Activated T-helper 17 cell treated with anti-CD3 and anti-CD28 coated beads, Interleukin-2, amount 50 U/mL, for 72 hours (primary cell): ENCODE results near the gene LRMDA. TPM values are rescaled to one million over a fixed set of nuclear protein-coding genes. Genes with fewer than 3 reads are reported as not detected.

ENCODE experiments used
- ATAC-seq: fragments of 150-1000 bp; cut with Tn5 transposase; replicated peaks from 2 replicates; pipeline ENCODE4 v1.10.0; 2021; ENCODE audit warnings: mild to moderate bottlenecking, moderate library complexity
- H3K27ac Mint-ChIP-seq: one replicate; pipeline ENCODE4 v1.8.0; 2022; ENCODE audit warnings: mixed read lengths
- H3K27me3 Mint-ChIP-seq: one replicate; pipeline ENCODE4 v1.8.0; 2022; ENCODE audit warnings: mixed read lengths
- H3K36me3 Mint-ChIP-seq: one replicate; pipeline ENCODE4 v1.8.0; 2022; ENCODE audit warnings: low read depth, mild to moderate bottlenecking, mixed read lengths
- H3K4me1 Mint-ChIP-seq: one replicate; pipeline ENCODE4 v1.8.0; 2022; ENCODE audit warnings: mixed read lengths
- H3K4me3 Mint-ChIP-seq: one replicate; pipeline ENCODE4 v1.8.0; 2022; ENCODE audit warnings: mild to moderate bottlenecking, mixed read lengths
- H3K9me3 Mint-ChIP-seq: one replicate; pipeline ENCODE4 v1.8.0; 2022; ENCODE audit warnings: mixed read lengths
- total RNA-seq, 2 donors: library from RNA; stranded (reverse); gene quantifications; one replicate each; pipeline ENCODE4 v1.2.3, GENCODE V29; 2022

Gene LRMDA
- total RNA-seq, 2 donors from 2014 or later: not detected

GRCh38 chr10:75708060-75708459, 276.6 kb downstream of the LRMDA start:
- Mint-ChIP-seq H3K27me3 (peaks cover 43% of the 10 kb centered on the region), H3K9me3 (no peaks in the 10 kb centered on the region), H3K4me1 (no peaks in the 10 kb centered on the region), H3K4me3 (no peak overlapping the region), H3K36me3 (no peaks in the 10 kb centered on the region), H3K27ac (no peak overlapping the region)
- no peak for ATAC-seq

GRCh38 chr10:75709245-75709644, 277.8 kb downstream of the LRMDA start:
- no peaks in the 10 kb centered on the region for H3K4me1 Mint-ChIP-seq
- H3K36me3 Mint-ChIP-seq: no peaks in the 10 kb centered on the region
- H3K27me3 Mint-ChIP-seq: peaks cover 45% of the 10 kb centered on the region
- ATAC-seq: no peak
- H3K9me3 Mint-ChIP-seq: no peaks in the 10 kb centered on the region
- H3K4me3 Mint-ChIP-seq: no peak overlapping the region
- no peak overlapping the region for H3K27ac Mint-ChIP-seq

GRCh38 chr10:75709811-75710210, 278.4 kb downstream of the LRMDA start:
- no peaks in the 10 kb centered on the region for H3K9me3 Mint-ChIP-seq
- no peak overlapping the region for H3K27ac Mint-ChIP-seq
- no peak for ATAC-seq
- no peaks in the 10 kb centered on the region for H3K4me1 Mint-ChIP-seq
- H3K4me3 Mint-ChIP-seq: no peak overlapping the region
- peaks cover 47% of the 10 kb centered on the region for H3K27me3 Mint-ChIP-seq
- no peaks in the 10 kb centered on the region for H3K36me3 Mint-ChIP-seq

- Mint-ChIP-seq H3K4me1 (no peaks in the 10 kb centered on the region), H3K27ac (no peak overlapping the region), H3K9me3 (no peaks in the 10 kb centered on the region), H3K36me3 (no peaks in the 10 kb centered on the region), H3K27me3 (peaks cover 58% of the 10 kb centered on the region), H3K4me3 (no peak overlapping the region)
- no peak for ATAC-seq
Observed at GRCh38 chr10:75712242-75712880, 280.9 kb downstream of the LRMDA start.

- no peak for ATAC-seq
- Mint-ChIP-seq H3K4me3 (no peak overlapping the region), H3K27me3 (peaks cover 35% of the 10 kb centered on the region), H3K9me3 (no peaks in the 10 kb centered on the region), H3K4me1 (no peaks in the 10 kb centered on the region), H3K27ac (no peak overlapping the region), H3K36me3 (no peaks in the 10 kb centered on the region)
Observed at GRCh38 chr10:75716506-75716905, 285.1 kb downstream of the LRMDA start.

- no peak for ATAC-seq
- Mint-ChIP-seq H3K4me3 (no peak overlapping the region), H3K27me3 (peaks cover 31% of the 10 kb centered on the region), H3K36me3 (no peaks in the 10 kb centered on the region), H3K9me3 (no peaks in the 10 kb centered on the region), H3K27ac (no peak overlapping the region), H3K4me1 (no peaks in the 10 kb centered on the region)
Observed at GRCh38 chr10:75717126-75717916, 285.9 kb downstream of the LRMDA start.

GRCh38 chr10:75718991-75719390, 287.6 kb downstream of the LRMDA start:
- no peak overlapping the region for H3K4me3 Mint-ChIP-seq

GRCh38 chr10:75720157-75720556, 288.7 kb downstream of the LRMDA start:
- no peaks in the 10 kb centered on the region for H3K9me3 Mint-ChIP-seq
- no peak for ATAC-seq
- H3K4me3 Mint-ChIP-seq: no peak overlapping the region
- H3K4me1 Mint-ChIP-seq: no peaks in the 10 kb centered on the region
- no peaks in the 10 kb centered on the region for H3K36me3 Mint-ChIP-seq
- peaks cover 12% of the 10 kb centered on the region for H3K27me3 Mint-ChIP-seq
- H3K27ac Mint-ChIP-seq: no peak overlapping the region

More at GRCh38 chr10:75718991-75719390, 287.6 kb downstream of the LRMDA start:
- no peaks in the 10 kb centered on the region for H3K36me3 Mint-ChIP-seq
- no peaks in the 10 kb centered on the region for H3K9me3 Mint-ChIP-seq
- no peak overlapping the region for H3K27ac Mint-ChIP-seq
- no peaks in the 10 kb centered on the region for H3K4me1 Mint-ChIP-seq
- no peak for ATAC-seq
- H3K27me3 Mint-ChIP-seq: peaks cover 17% of the 10 kb centered on the region

GRCh38 chr10:75722020-75722419, 290.6 kb downstream of the LRMDA start:
- Mint-ChIP-seq H3K27me3 (peaks cover 6% of the 10 kb centered on the region), H3K27ac (no peak overlapping the region), H3K36me3 (no peaks in the 10 kb centered on the region), H3K4me1 (no peaks in the 10 kb centered on the region), H3K9me3 (no peaks in the 10 kb centered on the region), H3K4me3 (no peak overlapping the region)
- no peak for ATAC-seq

GRCh38 chr10:75722609-75723008, 291.2 kb downstream of the LRMDA start:
- no peak for ATAC-seq

GRCh38 chr10:75723319-75723980, 292.0 kb downstream of the LRMDA start:
- Mint-ChIP-seq H3K27me3 (peaks cover 14% of the 10 kb centered on the region), H3K4me1 (no peaks in the 10 kb centered on the region), H3K9me3 (no peaks in the 10 kb centered on the region), H3K36me3 (no peaks in the 10 kb centered on the region), H3K27ac (no peak overlapping the region), H3K4me3 (no peak overlapping the region)
- ATAC-seq: no peak

More at GRCh38 chr10:75722609-75723008, 291.2 kb downstream of the LRMDA start:
- no peaks in the 10 kb centered on the region for H3K36me3 Mint-ChIP-seq
- no peaks in the 10 kb centered on the region for H3K9me3 Mint-ChIP-seq
- no peak overlapping the region for H3K4me3 Mint-ChIP-seq
- no peaks in the 10 kb centered on the region for H3K4me1 Mint-ChIP-seq
- H3K27ac Mint-ChIP-seq: no peak overlapping the region
- peaks cover 8% of the 10 kb centered on the region for H3K27me3 Mint-ChIP-seq

GRCh38 chr10:75724047-75724446, 292.6 kb downstream of the LRMDA start:
- no peak for ATAC-seq
- H3K4me3 Mint-ChIP-seq: no peak overlapping the region
- no peaks in the 10 kb centered on the region for H3K4me1 Mint-ChIP-seq
- H3K36me3 Mint-ChIP-seq: no peaks in the 10 kb centered on the region
- H3K27me3 Mint-ChIP-seq: peaks cover 19% of the 10 kb centered on the region
- H3K9me3 Mint-ChIP-seq: no peaks in the 10 kb centered on the region
- H3K27ac Mint-ChIP-seq: no peak overlapping the region

GRCh38 chr10:75726522-75727483, 295.4 kb downstream of the LRMDA start:
- H3K4me1 Mint-ChIP-seq: no peaks in the 10 kb centered on the region
- H3K36me3 Mint-ChIP-seq: no peaks in the 10 kb centered on the region
- H3K27ac Mint-ChIP-seq: no peak overlapping the region
- no peak for ATAC-seq
- no peaks in the 10 kb centered on the region for H3K9me3 Mint-ChIP-seq
- no peak overlapping the region for H3K4me3 Mint-ChIP-seq
- peaks cover 19% of the 10 kb centered on the region for H3K27me3 Mint-ChIP-seq

GRCh38 chr10:75730847-75731246, 299.4 kb downstream of the LRMDA start:
- no peak for ATAC-seq
- Mint-ChIP-seq H3K4me1 (no peaks in the 10 kb centered on the region), H3K27me3 (peaks cover 25% of the 10 kb centered on the region), H3K9me3 (no peaks in the 10 kb centered on the region), H3K4me3 (no peak overlapping the region), H3K36me3 (no peaks in the 10 kb centered on the region), H3K27ac (no peak overlapping the region)
